ENCODE data around the gene MAJIN. TPM values are rescaled to one million over a fixed set of nuclear protein-coding genes. Genes with fewer than 3 reads are reported as not detected.

Gene MAJIN
- total RNA-seq, 3 donors from 2014 or later = not detected

DNA sequence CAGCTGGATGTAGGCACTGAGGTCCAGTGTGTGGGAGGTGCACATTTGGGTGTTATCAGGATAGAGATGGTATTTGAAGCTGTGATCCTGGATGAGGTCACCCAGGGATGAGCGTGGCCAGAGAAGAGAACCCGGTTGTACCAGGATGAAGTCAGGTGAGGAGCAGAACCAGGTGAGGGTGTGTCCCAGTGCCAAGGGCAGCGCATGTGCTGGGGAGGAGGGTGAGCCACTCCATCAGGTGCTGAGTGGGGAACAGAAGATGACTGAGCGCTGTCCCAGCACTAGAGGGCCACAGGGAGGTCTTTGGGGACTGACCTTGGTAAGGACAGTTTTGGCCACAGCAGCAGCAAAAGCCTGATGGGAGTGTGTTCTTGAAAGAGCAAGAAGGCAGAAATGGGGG is 44.8 kb upstream of the MAJIN start:
- no peak for ATAC-seq
- H3K4me1 ChIP-seq (ENCODE audit: low read depth) = peaks cover 14% of the 10 kb centered on the region

DNA sequence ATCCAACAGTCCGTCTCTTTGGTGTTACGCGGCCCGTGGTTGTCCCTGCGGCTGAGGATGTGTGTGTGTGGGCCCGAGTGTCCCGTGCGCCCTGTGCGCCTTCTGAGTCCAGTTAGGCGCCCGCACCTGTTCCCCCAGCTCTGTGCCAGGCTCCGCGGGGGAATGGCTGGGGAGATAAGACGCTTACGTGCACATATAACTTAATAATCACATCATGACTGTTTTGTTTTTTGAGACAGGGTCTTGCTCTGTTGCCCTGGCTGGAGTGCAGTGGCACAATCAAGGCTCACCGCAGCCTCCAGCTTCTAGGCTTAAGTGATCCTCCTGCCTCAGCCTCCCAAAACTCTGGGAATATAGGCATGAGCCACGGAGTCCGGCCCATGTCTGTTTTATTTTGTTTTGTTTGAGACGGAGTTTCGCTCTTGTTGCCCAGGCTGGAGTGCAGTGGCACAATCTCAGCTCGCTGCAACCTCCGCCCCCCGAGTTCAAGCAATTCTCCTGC is 42.9 kb upstream of the MAJIN start:
- intact Hi-C loops (cut with DNase I, micrococcal nuclease) = no loop called here

More for the DNA sequence above, 44.8 kb upstream of the MAJIN start:
- TF ChIP-seq, protein P1, sequence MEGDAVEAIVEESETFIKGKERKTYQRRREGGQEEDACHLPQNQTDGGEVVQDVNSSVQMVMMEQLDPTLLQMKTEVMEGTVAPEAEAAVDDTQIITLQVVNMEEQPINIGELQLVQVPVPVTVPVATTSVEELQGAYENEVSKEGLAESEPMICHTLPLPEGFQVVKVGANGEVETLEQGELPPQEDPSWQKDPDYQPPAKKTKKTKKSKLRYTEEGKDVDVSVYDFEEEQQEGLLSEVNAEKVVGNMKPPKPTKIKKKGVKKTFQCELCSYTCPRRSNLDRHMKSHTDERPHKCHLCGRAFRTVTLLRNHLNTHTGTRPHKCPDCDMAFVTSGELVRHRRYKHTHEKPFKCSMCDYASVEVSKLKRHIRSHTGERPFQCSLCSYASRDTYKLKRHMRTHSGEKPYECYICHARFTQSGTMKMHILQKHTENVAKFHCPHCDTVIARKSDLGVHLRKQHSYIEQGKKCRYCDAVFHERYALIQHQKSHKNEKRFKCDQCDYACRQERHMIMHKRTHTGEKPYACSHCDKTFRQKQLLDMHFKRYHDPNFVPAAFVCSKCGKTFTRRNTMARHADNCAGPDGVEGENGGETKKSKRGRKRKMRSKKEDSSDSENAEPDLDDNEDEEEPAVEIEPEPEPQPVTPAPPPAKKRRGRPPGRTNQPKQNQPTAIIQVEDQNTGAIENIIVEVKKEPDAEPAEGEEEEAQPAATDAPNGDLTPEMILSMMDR (IDR thresholded peaks at IDR 0.05) = no peak
- no peak overlapping the region for H3K4me3 ChIP-seq
- H3K9me3 ChIP-seq = no peaks in the 10 kb centered on the region
- intact Hi-C loops (cut with DNase I, micrococcal nuclease) = no loop called here
- no peak for DNase-seq
- no peaks in the 10 kb centered on the region for H3K36me3 ChIP-seq (ENCODE audit: low read depth)

DNA sequence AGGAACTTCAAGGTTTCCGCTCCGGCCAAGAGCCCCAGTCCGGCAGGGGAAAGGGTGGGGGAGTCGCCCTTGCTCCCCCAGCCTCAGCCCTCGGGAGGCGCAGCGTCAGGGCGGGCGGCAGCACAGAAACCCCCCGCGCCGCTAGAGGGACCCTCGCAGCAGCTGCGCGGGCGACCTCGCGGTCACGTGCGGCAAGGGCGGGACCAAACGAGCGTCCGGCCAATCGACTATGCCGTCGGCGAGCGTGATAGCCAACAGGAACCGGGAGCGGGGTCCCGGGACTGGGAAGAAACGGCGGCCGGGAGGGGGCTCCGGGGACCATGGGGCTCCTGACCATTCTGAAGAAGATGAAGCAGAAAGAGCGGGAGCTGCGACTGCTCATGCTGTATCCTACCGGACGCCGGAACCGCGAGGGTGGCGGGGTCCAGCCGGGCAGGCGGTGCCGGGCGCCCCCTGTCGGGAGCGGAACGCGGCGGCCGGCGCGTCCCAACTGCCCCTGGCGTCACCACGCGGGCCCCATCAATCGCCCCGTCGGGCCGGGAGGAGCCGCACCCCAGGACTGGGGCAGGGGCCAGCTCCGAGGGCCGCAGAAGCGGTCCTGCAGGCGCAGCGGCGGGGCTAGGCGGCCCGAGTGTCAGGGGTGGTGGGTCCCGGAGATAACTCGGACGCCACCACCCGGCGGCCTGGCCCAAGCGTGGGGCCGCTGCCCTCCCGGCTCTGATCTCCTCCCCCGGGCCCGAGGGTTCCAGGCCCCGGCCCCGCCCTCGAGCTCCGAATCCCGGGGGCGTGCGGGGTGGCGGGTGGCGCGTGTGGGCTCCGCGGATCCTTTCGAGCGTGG is 42.2 kb upstream of the MAJIN start, which contains the start of gene ARL2:
ARL2 (plus strand) TSS at position 273 of the 838 bp plus-strand sequence; CDS start at position 321, 48 bp downstream.
- TF ChIP-seq, protein P1 (IDR thresholded peaks at IDR 0.05) = peak; percentile 91
- Histone ChIP-seq H3K9me3 (no peaks in the 10 kb centered on the region), H3K4me1 (ENCODE audit: low read depth) (peaks cover 14% of the 10 kb centered on the region), H3K4me3 (peak within 1 kb of the TSS; percentile 54), H3K36me3 (ENCODE audit: low read depth) (no peaks in the 10 kb centered on the region)
- ATAC-seq = peak; percentile 90
- intact Hi-C loops (cut with DNase I, micrococcal nuclease) = no loop called here
- DNase-seq = peak; percentile 92 to 95 (median 93)

More for the DNA sequence above, 42.9 kb upstream of the MAJIN start:
- TF ChIP-seq, protein P1 (IDR thresholded peaks at IDR 0.05) = no peak
- no peaks in the 10 kb centered on the region for H3K9me3 ChIP-seq
- H3K4me3 ChIP-seq = peak overlapping the region; percentile 54
- peak; percentile 28 for ATAC-seq
- no peaks in the 10 kb centered on the region for H3K36me3 ChIP-seq (ENCODE audit: low read depth)
- DNase-seq = peak in 1 of 3 donors; percentile 53
- peaks cover 14% of the 10 kb centered on the region for H3K4me1 ChIP-seq (ENCODE audit: low read depth)

DNA sequence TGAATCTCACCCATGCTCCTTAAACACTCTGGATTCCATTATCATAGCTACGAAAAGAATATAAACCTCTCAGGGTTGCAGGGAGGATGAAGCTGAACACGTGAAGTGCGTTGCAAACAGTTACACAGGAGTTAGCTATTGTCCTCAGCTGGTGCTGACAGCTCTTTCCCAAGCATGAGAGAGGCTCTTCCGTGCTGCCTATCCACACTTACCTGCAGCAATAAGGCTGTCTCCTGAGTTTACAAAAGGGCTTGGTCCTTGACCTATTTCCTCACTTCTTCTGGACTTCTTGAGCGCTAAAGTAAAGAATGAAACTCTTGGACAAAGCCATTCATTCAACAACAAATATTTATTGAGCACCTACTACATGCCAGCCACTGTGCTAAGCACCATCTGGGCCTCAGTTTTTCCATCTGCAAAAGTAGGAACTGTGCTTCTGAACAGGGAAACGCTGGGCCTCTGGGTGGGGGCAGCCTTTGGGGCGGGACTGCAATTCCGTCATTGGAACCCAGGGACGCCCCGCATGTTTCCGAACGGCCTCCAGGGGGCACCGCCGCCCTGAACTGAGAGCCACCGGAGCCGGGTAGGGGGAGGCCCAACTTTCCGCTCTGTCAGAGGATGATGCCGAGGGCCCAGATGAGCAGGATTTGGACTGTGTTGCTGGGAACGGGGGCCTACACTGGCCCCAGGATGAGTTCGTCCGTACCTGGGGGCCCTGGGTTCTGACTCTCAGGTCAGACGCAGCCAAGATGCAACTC is 41.4 kb upstream of the MAJIN start:
- H3K9me3 ChIP-seq = no peaks in the 10 kb centered on the region
- TF ChIP-seq, protein P1 (IDR thresholded peaks at IDR 0.05) = peak; percentile 79
- DNase-seq (peak; percentile 95 to 96 (median 96)), ATAC-seq (peak; percentile 92)
- intact Hi-C loops (cut with DNase I, micrococcal nuclease) = no loop called here
- peak overlapping the region; percentile 54 for H3K4me3 ChIP-seq
- no peaks in the 10 kb centered on the region for H3K36me3 ChIP-seq (ENCODE audit: low read depth)
- peaks cover 14% of the 10 kb centered on the region for H3K4me1 ChIP-seq (ENCODE audit: low read depth)

DNA sequence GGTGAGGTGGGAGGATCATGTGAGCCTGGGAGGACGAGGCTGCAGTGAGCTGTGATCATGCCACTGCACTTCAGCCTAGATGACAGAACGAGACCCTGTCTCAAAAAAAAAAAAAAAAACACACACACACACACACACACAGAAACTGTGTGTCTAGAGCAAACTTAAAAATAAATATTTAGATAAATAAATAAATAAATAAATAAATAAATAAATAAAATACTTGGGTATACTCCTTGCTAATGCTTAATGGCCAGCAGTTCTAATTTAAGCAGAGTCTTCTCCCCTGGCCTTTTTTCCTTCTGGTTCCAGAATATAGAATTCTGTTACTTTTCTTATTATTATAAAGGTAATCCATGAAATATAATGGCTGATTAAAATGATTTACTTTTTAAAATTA is 37.0 kb upstream of the MAJIN start:
- TF ChIP-seq, protein P1 (IDR thresholded peaks at IDR 0.05) = no peak

More for the DNA sequence above, 37.0 kb upstream of the MAJIN start:
- H3K4me3 ChIP-seq = no peak overlapping the region
- H3K4me1 ChIP-seq (ENCODE audit: low read depth) = peaks cover 6% of the 10 kb centered on the region
- intact Hi-C loops (cut with DNase I, micrococcal nuclease) = no loop called here
- H3K9me3 ChIP-seq = no peaks in the 10 kb centered on the region
- no peaks in the 10 kb centered on the region for H3K36me3 ChIP-seq (ENCODE audit: low read depth)
- ATAC-seq = no peak
- no peak for DNase-seq

Data from mucosa of descending colon (tissue), 3 donors.